ENCODE results near the gene PRDM2.

The PRDM2 gene

DNA sequence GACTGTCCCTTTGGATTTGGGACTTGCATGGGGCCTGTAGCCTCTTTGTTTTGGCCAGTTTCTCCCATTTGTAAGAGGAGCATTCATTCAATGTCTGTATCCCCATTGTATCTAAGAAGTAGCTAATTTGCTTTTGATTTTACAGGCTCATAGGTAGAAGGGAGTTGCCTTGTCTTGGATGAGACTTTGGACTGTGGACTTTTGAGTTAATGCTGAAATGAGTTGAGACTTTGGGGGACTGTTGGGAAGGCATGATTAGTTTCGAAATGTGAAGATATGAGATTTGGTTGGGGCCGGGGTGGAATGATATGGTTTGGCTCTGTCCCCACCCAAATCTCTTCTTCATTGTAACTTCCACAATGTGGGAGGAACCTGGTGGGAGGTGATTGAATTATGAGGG is 151.7 kb downstream of the PRDM2 start:
- DNase-seq (ENCODE audit: low read depth), result no peak

DNA sequence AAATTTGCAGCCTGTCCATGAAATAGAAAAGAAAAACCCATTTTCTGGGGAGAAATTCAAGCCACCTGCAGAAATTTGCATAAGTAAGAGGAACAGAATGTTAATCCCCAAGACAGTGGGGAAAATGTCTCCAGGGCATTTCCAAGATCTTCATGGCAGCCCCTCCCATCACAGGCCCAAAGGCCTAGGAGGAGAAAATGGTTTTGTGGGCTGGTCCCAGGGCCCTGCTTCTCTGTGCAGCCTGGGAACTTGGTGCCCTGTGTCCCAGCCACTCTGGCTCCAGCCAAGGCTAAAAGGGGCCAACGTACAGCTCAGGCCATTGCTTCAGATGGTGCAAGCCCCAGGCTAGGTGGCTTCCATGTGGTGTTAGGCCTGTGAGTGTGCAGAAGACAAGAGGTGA is 155.6 kb downstream of the PRDM2 start:
- DNase-seq (ENCODE audit: low read depth), result no peak

DNA sequence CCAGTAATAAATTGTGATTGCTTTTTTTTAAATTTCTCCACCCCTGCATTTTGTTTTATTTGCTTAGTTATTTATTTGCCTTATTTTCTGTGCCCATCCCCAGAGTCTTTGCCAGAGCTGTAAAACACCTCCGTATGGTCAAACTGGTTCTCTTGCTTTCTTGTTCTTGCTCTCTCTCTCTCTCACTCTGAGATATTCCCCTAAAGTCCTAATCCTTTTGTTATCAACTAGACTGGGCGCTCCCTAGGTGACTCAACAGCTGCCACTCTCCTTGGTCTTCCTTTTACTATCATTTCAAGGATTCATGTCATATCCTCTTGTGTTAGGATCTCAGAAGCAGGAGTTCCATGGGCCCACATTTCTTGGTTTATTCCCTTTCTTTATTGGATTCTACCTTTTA is 160.0 kb downstream of the PRDM2 start:
- DNase-seq (ENCODE audit: low read depth), result no peak

DNA sequence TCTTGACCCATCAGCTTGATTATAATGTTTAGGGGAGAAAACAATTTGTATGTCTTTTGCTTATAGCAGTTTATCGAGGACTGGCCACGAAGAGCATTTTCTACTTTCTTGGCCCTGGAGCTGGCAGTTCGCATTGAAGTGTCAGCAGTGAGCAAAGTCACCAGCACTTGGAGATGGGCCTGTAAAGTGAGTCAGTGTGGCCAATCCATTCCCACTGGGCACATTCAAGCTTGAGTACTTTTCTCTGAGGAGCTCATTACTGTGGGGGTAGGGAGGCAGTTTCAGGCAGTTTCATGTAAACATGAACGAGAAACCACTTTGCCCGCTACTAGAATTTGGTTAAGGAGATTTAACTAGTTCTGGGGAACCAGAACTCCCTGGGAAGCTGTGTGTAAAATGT is 164.8 kb downstream of the PRDM2 start:
- DNase-seq (ENCODE audit: low read depth), result no peak

DNA sequence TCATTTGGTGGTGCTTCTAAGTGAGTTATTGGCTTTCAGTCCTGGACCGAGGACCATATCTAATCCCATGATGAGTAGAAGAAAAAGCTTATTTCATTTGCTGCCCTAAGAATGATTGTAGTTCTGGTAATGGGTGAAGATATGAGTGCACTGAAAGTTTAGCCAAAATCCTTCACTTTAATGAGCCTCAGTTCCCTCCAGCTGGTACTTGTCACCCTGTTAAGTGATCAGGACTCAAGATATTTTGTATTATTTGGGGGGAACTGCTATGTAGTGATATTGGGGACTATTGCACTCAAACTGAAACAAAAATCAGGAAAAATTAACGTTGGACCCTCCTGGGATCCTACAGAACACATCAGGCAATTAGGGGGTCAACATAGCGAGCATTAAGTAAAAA is 165.9 kb downstream of the PRDM2 start:
- no peak for DNase-seq (ENCODE audit: low read depth)

DNA sequence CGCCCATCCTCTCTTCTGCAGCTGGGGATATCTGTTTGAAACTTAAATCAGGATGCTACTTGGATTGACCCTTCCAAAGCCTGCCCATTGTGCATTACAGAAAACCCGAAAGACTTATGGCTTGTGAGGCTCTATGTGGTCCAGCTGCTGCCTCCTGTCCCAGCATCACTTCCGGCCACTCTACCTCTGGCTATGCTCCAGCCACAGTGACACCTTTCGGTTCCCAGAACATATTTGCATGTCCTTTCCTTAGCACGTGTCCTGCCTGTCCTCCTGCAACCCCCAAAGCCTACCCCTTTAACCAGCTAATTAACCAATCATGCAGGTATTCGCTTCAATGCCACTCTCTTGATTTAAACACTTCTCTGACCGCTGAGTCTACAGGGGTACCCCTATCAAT is 167.6 kb downstream of the PRDM2 start:
- DNase-seq (ENCODE audit: low read depth), result no peak

DNA sequence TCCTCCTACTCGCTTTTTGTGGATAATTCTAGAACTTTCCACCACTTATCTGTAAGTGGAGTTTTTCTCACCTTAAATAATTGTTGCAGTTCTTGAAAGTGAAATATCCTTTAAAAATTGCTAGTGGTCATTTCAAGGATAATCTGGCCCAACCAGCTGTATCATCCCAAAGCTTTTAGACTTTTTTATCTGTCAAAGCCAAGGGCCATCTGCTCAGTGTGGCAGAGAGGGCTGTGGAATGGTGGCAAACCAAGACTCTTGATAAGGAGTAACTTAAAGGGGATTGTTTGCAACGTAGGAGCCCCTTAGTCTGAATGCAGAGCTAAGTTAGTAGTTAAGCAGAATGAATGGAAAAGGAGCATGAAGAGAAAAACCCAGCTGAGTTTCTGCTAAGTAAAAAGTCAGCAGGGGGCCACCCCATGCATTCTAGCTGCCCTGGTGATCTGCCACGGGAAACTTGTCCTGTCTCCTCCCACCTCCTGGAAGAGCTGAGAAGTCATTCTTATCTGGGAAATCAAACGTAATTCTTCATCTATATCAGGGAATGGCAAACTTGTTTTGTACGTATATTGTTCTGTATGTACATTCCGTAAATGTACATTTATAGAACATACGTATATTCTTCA is 169.3 kb downstream of the PRDM2 start:
- DNase-seq (ENCODE audit: low read depth), result no peak

DNA sequence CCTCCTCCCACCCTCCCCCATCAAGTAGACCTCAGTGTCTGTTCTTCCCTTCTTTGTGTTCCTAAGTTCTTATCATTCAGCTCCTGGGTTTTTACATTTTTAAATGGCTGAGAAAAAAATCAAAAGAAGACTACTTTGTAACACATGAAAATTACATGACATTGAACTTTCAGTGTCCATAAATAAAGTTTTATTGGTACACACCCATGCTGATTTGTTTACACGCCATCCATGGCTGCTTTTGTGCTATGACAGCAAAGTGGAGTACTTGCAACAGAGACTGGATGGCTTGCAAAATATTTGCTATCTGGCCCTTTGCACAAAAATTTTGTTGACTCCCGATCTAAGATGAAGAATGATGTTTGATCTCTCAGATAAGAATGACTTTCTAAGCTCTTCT is 171.4 kb downstream of the PRDM2 start:
- no peak for DNase-seq (ENCODE audit: low read depth)

DNA sequence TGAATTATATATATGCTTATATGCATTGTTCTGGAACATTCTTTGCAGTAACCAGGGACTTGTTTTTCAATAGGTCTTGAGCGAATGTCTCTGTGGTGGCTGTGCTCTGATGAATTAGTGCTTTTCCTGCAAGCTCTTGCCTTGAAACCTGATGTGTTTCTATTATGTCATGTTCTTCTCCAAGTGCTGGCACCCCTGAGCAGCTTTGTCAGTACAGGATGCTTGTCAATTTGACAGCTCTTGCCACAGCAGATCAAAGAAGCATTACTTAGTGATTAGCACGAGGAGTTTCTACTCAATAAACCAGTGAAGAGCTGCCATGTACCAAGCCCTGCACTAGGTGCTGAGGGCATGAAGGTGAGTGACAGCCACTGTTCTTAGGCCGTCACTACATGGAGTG is 171.9 kb downstream of the PRDM2 start:
- DNase-seq (ENCODE audit: low read depth), result no peak

DNA sequence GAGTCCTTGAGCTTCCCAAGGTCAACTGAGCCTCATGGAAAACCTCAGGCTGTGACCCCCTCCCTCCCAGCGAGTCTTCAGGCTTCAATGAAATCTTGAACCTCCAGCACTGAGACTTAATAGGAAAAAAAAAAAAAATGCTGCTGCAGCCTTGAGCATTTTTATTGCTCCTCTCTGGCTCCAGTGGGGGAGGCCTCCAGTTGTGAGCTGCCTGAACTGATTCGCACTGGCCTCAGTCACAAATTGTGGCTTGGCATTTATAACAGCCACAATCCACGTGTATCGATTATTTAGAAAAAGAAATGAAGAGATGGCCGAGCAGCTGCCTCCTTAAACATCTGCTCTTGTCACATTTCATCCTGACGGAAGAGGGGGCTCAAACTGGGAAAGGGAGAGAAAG is 173.0 kb downstream of the PRDM2 start:
- no peak for DNase-seq (ENCODE audit: low read depth)
